Measurements from ENCODE around the gene ITGA8. TPM values are rescaled to one million over a fixed set of nuclear protein-coding genes. Genes with fewer than 3 reads are reported as not detected.
"Not testable (repeated sequence)": the region's sequence is repeated elsewhere in the genome, so short reads cannot be mapped to it uniquely, and the experiment has no call there.

The ITGA8 gene
- total and polyA plus RNA-seq, 2 of the 4 experiments (the other 2 are of a cell fraction): under 0.01 to 0.02 TPM

DNA sequence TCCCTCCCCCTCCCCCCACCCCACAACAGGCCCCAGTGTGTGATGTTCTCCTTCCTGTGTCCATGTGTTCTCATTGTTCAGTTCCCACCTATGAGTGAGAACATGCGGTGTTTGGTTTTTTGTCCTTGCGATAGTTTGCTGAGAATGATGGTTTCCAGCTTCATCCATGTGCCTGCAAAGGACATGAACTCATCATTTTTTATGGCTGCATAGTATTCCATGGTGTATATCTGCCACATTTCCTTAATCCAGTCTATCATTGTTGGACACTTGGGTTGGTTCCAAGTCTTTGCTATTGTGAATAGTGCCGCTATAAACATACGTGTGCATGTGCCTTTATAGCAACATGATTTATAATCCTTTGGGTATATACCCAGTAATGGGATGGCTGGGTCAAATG is 41.5 kb upstream of the ITGA8 start:
- H2BK15ac ChIP-seq (ENCODE audit: low read depth, low read length); BruUV-seq (replicated peaks); H2AK9ac ChIP-seq (replicated peaks; ENCODE audit: low read depth, low read length, poor library complexity); H3K36me3 ChIP-seq (ENCODE audit: control insufficient read depth, insufficient read depth, low read length); H4K8ac ChIP-seq (ENCODE audit: low read depth in 2 of 2, low read length in 2 of 2); H3K9ac ChIP-seq (ENCODE audit: low read depth, low read length); H3K23ac ChIP-seq (ENCODE audit: low read depth, low read length); H2BK120ac ChIP-seq (ENCODE audit: low read depth, low read length); dilution Hi-C loops (cut with HindIII; ENCODE audit: low sequenced_read_pairs, unreplicated experiment); H3K14ac ChIP-seq (replicated peaks; ENCODE audit: low read depth, low read length); H2BK20ac ChIP-seq (ENCODE audit: low read depth, low read length); H3K9me3 ChIP-seq (ENCODE audit: control insufficient read depth, insufficient read depth, low read length); intact Hi-C loops (cut with micrococcal nuclease); POLR2A ChIA-PET (ENCODE audit: unreplicated experiment); H2AFZ ChIP-seq (replicated peaks; ENCODE audit: low read length, poor library complexity); H3K4me2 ChIP-seq (ENCODE audit: low read depth, low read length); H4K91ac ChIP-seq (ENCODE audit: insufficient read depth, low read depth, low read length); in situ Hi-C loops (cut with MboI; ENCODE audit: low sequenced_read_pairs); H3K4ac ChIP-seq (ENCODE audit: low read depth, low read length); H3K9me1 ChIP-seq (ENCODE audit: insufficient read depth, low read length); H4K5ac ChIP-seq (ENCODE audit: low read depth, low read length); H3K4me3 ChIP-seq (ENCODE audit: insufficient read depth, low read depth, low read length); ATAC-seq (ENCODE audit: low read depth); H2BK5ac ChIP-seq (ENCODE audit: low read depth, low read length, poor library complexity, severe bottlenecking); CTCF ChIA-PET; H3K79me1 ChIP-seq (ENCODE audit: low read depth in 1 of 2, low read length in 2 of 2); H3K56ac ChIP-seq (ENCODE audit: extremely low read depth, insufficient read depth, low read length); H4K20me1 ChIP-seq (ENCODE audit: insufficient read depth, low read length); DNase-seq; H3K18ac ChIP-seq (ENCODE audit: low read depth, low read length); H3K4me1 ChIP-seq (ENCODE audit: control insufficient read depth, insufficient read depth, low read length); H2AK5ac ChIP-seq (ENCODE audit: low read depth, low read length); H3K27ac ChIP-seq (ENCODE audit: insufficient read depth, low read length): not testable (repeated sequence)
- H3K27me3 ChIP-seq (ENCODE audit: control insufficient read depth, insufficient read depth, low read length): peaks cover 13% of the 10 kb centered on the region
- WGBS, 2 experiments (ENCODE audit: extremely low coverage in 2 of 2, insufficient read length in 1 of 2): no CpG with 5 or more reads among the region's 4 CpGs
